Ramos (cell line): ENCODE data around the gene ARHGAP5.

Experiments used
- in situ Hi-C: fragments of 300-500 bp; cut with MboI; formaldehyde crosslinking; loops from one replicate; pipeline ENCODE4 v1.14.3; 2022; ENCODE audit warnings: low sequenced_read_pairs; ENCODE audit not compliant: unreplicated experiment

The ARHGAP5 gene, protein sequence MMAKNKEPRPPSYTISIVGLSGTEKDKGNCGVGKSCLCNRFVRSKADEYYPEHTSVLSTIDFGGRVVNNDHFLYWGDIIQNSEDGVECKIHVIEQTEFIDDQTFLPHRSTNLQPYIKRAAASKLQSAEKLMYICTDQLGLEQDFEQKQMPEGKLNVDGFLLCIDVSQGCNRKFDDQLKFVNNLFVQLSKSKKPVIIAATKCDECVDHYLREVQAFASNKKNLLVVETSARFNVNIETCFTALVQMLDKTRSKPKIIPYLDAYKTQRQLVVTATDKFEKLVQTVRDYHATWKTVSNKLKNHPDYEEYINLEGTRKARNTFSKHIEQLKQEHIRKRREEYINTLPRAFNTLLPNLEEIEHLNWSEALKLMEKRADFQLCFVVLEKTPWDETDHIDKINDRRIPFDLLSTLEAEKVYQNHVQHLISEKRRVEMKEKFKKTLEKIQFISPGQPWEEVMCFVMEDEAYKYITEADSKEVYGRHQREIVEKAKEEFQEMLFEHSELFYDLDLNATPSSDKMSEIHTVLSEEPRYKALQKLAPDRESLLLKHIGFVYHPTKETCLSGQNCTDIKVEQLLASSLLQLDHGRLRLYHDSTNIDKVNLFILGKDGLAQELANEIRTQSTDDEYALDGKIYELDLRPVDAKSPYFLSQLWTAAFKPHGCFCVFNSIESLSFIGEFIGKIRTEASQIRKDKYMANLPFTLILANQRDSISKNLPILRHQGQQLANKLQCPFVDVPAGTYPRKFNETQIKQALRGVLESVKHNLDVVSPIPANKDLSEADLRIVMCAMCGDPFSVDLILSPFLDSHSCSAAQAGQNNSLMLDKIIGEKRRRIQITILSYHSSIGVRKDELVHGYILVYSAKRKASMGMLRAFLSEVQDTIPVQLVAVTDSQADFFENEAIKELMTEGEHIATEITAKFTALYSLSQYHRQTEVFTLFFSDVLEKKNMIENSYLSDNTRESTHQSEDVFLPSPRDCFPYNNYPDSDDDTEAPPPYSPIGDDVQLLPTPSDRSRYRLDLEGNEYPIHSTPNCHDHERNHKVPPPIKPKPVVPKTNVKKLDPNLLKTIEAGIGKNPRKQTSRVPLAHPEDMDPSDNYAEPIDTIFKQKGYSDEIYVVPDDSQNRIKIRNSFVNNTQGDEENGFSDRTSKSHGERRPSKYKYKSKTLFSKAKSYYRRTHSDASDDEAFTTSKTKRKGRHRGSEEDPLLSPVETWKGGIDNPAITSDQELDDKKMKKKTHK (N-terminal part only)

DNA sequence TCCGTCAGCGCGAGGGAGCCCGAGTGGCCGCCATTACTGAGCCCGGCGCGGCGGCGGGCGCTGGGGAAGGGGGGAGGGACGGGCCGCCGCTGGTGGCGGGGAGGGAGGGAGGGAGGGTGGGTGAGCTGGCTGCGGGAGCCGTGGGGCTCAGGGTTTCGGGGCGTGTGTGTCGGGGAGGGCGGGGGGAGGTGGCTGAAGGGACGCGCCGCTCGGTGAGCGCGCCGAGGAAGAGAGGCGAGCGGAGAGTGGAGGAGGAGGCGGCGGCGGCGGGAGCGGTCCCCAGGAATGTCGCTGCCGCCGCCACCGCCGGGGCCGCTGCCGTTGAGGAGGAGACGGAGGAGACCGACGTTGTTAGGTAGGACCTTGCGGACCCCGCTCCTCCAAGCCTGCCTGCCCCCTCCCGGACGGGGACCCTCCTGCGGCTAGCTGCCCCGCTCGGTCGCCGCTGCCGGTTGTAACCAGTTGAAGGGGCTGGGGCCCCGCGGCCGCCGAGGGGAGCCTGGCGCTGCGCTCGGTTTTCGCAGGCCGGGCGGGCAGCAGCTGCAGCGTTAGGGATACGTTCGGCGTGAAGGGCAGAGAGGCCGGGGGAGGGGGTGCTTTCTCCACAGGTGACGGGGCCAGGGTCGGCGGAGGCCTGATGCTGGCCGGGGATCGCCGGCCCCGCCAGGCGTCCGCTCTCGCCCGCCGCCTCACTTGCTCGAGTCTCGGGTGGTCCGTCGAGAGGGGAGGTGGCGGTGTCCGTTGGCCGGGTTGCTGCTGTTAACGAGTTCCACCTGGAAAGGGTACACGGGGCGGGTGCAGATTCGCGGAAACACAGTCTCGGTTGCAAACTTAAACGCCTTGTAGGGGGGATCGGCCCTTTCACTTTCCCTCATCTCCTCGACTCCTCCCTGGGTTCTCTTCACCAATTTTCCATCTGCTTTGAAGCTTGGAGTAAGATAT lies at the start of gene ARHGAP5:
TSS of gene ARHGAP5 (plus strand) at position 224 of the 942 bp plus-strand sequence. CDS start 13,366 bp downstream, outside the sequence.
- in situ Hi-C loops = no loop called here

DNA sequence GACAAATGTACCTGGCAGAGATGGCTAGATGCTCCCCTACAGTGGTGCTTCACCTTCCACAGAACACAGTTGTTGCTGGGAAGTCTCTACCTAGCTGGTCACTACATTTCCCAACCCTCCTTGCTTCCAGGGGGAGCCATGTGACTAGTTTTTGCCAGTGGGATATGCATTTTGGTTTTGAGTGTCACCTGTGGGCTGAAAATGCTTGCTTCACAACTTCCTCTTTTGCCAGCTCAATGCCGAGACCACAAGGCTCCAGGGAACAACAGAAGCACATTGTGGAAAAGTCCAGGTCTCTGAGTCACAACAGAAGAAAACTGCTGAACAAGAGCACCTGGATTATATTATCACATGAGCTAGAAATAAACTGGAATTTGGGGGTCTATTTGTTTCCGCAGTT lies 48.5 kb upstream of the ARHGAP5 start:
- in situ Hi-C loops = no loop called here

DNA sequence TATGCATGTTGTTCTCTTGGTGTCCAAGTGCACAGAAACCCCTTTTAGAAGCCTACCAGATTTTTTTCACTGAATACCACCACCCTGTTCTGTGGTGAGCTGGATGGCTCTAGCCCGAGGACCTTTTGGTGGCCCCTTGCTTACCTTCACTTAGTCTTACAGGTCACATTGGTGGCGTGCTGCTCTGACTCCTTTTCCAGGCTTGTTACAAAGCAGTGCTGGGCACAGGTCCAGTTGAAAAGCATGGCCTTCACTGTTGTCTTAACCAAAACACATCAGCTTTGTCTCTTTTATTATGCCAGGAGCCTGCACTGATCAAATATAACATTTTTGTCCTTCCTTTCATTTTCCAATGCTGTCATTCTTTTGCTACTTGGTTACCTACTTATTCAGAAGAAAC lies 43.6 kb upstream of the ARHGAP5 start:
- in situ Hi-C loops = no loop called here

DNA sequence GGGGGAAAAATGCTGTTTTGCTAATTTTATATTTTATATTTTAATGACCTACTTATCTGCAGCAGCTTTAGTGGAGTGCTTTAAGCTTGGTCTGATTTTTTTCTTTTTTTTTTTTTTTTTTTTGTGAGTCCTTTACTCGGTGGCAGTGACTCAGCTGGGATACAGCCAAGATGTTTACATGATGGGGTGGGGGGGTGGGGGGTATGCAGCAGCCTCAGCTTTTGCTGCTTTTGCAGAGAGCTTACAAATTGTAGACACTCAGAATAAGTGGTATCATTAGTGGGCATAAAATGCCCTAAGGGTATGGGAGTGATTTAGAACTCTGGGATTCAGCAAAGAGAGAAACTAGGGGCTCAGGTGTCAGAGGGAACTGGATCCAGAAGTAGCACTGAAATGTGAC lies 38.2 kb upstream of the ARHGAP5 start:
- in situ Hi-C loops = no loop called here

DNA sequence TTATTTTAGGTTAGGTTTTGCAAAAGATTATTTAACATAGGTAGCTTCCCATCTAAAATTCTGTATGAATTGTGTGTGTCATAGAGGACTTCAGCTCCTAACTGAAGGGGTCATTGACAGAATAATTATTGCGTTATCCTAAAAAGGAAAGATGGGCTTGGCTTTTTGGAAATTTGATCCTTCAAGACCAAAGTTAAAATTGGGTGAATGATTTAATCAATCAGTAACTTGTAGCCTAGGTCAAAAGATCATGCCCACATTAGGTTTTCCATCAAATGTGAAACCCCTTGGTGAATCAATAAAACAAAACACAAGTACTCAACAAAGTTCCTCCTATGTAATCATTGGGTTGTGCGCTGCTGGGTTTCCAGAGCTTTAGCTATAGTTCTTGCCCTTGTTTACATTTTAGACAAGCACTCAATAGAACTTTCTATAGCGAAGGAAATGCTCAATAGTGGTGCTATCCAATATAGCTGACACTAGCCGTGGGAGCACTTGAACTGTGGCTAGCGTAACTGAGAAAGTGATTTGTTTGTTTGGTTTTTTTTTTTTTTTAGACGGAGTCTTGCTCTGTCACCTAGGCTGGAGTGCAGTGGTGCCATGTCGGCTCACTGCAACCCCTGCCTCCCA lies 37.6 kb upstream of the ARHGAP5 start:
- in situ Hi-C loops = no loop called here

DNA sequence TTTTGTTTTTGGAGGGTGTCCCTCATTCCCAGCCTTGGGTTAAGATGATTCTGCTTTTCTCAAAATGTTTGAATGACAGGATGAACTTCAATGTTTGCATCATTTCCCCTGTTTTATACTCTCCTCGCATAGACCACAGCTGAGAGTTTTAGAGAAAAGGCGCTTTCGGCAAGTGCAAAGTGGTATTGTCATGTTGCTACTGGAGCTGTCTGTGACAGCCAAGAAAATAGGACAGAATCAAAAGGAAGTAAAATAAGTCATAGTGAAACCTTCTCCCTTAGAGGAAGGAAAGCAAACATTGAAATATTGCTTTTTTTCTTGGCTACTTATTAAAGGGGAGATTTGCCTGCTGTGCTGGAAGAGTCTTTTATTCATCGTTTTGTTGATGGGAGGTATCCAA lies 33.5 kb upstream of the ARHGAP5 start:
- in situ Hi-C loops = no loop called here

DNA sequence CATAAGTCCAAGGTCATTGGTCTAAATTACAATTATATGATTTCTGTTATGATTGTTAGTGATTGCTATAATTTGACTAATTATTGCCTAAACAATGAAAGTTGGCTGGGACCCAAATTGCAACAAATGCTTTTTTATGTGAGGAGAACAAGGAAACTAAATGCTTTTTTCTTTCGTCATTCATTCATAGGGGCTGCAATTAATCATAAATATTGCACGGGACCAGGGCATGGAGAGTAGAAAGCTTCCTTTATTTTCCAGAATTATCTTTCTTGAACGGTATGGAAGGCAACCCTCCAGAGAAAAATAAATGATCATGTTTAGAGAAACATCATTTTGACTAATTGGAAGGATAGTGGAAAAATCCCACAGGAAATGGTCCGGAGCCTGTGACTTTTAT lies 32.6 kb upstream of the ARHGAP5 start:
- in situ Hi-C loops = no loop called here

DNA sequence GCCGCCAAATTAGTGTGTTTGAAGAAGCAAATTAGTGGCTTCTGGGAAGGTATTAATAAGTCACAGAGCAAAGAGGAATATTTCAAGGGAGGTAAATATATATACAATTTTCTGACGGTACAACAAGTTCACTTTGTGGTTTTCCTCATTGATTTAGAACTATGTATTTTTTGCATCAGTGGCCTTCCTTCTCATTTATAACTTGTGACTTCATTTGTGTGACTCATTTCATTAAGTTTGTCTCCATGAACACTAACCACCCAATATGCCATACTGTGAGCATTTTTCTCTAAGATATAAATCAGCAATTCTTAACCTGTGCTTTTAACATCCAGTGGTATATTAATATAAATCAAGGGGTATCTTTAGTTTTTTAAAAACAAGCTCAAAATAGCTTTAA lies 29.3 kb upstream of the ARHGAP5 start:
- in situ Hi-C loops = no loop called here

DNA sequence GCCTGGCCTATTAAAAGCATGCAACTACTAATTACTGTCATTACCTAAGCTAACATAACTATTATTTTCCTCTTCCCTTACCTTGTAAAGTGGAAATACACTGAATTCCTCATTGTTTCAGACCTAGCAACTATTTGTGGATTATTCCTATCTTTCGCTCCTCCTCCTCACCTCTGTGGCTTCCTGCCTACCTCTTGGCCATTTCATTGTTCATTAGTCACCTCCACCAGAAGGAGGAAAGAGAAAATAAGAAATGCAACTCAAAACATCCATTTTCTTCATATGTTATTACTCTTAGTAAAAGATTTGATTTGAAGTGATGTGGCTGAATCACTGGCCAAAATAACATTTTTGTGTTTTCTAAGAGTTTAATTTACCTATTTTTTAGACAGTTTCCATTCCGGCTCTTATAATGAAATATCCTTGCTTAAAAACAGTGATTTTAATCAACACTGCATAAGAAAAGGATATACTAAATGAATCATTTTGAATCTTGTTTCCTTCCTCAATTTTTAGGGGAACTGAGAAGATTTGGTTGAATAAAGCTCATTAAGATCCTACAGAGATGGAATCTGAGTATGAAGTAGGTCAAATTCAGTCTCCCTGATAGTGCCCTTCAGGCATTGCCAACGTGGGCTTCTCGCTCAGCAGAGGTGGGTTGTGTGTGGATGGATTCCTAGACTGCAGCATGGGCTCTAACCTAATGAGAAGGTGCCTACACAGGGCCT lies 27.6 kb upstream of the ARHGAP5 start:
- in situ Hi-C loops = loop anchor here (25.0 kb wide), 1 partner anchor 537 kb away; no protein-coding TSS in a partner anchor

DNA sequence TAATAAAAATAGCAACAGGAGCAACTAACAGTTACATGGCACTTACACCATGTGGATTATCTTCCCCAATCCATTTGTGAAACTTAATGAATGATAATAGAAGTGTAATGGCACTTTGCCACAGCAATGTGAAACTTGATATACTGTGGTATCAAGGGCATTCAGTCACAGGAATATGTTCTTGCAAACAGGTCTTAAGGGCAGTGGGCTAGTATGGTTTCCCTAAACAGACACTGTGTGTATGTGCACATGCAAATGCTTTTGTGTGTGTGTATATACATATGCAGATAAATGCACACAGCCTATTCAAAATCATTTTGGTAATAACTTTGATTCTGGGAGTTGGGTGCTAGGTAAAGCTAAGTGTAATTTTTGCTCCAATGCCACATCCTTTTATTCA lies 26.2 kb upstream of the ARHGAP5 start:
- in situ Hi-C loops = loop anchor here (25.0 kb wide), 1 partner anchor 539 kb away; no protein-coding TSS in a partner anchor

DNA sequence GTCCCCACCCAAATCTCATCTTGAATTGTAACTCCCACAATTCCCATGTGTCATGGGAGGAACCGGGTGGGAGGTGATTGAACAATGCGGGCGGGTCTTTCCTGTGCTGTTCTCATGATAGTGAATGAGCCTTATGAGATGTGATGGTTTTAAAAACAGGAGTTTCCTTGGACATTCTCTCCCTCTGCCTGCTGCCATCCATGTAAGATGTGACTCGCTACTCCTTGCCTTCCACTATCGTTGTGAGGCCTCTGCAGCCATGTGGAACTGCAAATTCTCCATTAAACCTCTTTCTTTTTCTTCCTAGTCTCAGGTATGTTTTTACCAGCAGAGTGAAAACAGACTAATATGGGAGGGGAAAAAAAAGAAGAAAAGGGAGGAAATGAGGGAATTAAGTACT lies 22.6 kb upstream of the ARHGAP5 start:
- in situ Hi-C loops = loop anchor here (25.0 kb wide), 1 partner anchor 542 kb away; no protein-coding TSS in a partner anchor

DNA sequence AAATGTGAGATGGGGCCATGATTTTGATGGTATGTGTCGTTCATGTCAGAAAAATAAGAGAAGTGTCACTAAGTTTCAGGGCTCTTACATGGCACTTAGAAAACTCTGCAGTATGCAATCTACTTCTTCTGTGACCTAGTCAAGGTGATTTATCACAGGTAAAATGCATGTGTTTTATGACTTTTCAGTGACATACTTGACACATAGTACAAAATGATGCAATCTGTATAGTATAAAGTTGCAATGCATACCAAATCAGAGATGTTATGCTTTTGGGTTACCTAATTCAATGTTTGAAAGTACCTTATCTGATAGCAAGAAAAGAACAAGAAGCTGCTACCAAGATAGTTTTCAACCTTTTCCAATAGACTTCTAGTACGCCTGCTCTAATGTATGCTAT lies 21.9 kb upstream of the ARHGAP5 start:
- in situ Hi-C loops = loop anchor here (25.0 kb wide), 1 partner anchor 543 kb away; no protein-coding TSS in a partner anchor

DNA sequence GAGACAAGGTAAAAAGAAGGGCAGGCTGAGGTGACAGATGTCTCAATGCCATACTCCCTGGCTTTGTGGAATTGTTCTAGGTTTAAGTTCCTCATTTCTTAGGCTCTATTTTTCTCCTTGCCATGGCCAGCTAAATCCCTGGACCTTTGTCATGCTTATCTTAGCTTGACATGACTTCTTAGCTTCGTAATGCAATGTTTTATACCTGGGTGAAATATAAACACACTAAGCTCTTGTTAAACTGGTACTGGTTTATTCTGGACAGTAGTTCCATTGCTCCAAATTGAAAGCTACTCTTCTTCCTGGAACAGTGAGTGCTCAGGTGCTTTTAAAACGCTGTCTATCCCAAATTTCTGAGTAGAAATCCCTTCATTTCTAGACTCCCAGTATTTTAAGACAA lies 17.4 kb upstream of the ARHGAP5 start:
- in situ Hi-C loops = loop anchor here (25.0 kb wide), 1 partner anchor 547 kb away; no protein-coding TSS in a partner anchor

DNA sequence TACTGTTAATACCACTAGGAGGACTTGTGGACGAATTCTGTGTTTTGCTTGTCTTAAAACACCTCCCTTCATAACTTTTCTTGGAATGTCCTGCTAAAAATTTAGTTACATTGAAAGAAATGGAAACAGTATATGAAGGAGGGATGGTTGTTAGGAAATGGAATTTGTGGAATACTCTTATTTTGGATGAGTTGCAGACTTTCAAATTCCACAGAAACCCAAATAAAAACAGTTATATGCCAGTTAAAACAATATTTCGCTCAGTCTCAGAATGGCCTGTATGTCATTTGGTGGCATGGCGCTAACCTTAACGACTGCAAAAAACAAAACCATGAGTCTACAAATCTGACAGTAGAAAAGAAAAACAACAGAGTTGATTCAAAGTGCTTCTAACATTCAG lies 12.2 kb upstream of the ARHGAP5 start:
- in situ Hi-C loops = loop anchor here (5.0 to 25.0 kb wide), 2 partner anchors 187 to 553 kb away; no protein-coding TSS in a partner anchor

DNA sequence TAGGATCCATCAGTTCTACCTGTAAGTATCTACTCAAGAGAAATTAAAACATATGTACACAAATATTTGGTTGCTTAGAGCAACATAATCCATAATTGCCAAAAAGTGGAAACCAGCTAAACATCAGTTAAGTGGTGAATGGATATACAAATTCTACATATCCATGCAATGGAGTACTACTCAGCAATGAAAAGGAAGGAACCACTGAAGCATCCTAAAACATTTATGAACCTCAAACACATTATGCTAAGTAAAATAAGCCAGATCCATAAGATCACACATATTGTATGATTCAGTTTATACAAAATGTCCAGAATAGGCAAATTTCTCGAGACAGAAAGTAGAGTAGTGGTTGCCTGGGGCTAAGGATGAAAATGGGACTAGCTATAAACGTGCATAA lies 8.4 kb upstream of the ARHGAP5 start:
- in situ Hi-C loops = loop anchor here (5.0 to 25.0 kb wide), 2 partner anchors 184 to 556 kb away; no protein-coding TSS in a partner anchor

DNA sequence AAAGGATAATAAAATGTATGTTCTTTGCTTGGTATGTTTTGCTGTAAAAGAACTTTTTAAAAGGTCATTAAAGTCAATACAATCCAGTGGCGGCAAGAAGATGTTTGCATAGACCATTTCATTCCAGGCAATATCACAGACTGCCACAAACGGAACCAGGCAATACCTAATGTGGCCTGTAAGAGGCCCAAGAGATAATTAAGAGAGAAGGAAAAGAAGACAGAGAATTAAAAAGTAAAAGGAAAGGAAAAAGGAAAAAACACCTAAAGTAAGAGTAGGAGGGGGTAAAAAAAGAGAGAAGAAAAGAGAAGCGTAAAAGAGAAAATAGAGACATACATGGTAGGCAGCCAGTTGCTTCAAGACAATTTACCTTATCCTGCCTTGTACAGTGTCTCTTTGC lies 6.8 kb upstream of the ARHGAP5 start:
- in situ Hi-C loops = loop anchor here (25.0 kb wide), 1 partner anchor 558 kb away; no protein-coding TSS in a partner anchor

DNA sequence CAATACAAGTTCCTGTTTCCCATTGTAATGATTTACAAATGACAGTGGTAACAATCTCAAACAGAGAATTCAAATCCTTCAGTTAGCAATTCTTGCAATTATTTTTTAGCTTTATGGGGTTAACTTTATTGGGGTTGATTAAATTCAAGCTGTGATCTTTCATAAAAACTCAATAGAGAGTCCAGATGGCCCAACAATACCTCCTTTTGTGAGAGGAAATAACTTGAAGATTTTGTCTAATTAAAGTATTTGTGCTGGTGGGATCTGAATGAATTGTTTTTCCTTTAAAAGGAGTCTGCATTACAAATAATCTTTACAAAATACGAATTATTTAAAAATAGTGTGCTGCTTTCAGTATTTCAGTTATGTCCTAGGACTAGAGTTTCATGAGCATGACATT lies 4.4 kb upstream of the ARHGAP5 start:
- in situ Hi-C loops = loop anchor here (25.0 kb wide), 1 partner anchor 560 kb away; no protein-coding TSS in a partner anchor
